Transverse colon (tissue), 4 donors: Measurements from ENCODE around the gene P4HA1. TPM values are rescaled to one million over a fixed set of nuclear protein-coding genes. Genes with fewer than 3 reads are reported as not detected.
"Not testable (repeated sequence)": the region's sequence is repeated elsewhere in the genome, so short reads cannot be mapped to it uniquely, and the experiment has no call there.

Experiments used
- DNase-seq: peaks from one replicate; pipeline ENCODE4 v3.0.0-alpha.2; 2019
- H3K27ac ChIP-seq, 4 donors: fragments of 200-600 bp; sonication (generic); 2 replicates each; pipeline ENCODE4 v1.5.1; 2016 to 2018; ENCODE audit warnings: inconsistent platforms in 4 of 4
- H3K27me3 ChIP-seq: fragments of 200-600 bp; sonication (generic); 2 replicates; pipeline ENCODE4 v1.5.1; 2017; ENCODE audit warnings: inconsistent platforms
- H3K36me3 ChIP-seq, 4 donors: fragments of 200-600 bp; sonication (generic); 2 replicates each; pipeline ENCODE4 v1.5.1; 2017 to 2019; ENCODE audit warnings: inconsistent platforms in 4 of 4
- H3K4me1 ChIP-seq, 4 donors: fragments of 200-600 bp; sonication (generic); 2 replicates each; pipeline ENCODE4 v1.5.1; 2017 to 2020; ENCODE audit warnings: inconsistent platforms in 4 of 4
- H3K4me3 ChIP-seq, 4 donors: fragments of 200-600 bp; sonication (generic); 1 replicate in 1 of 4; 2 replicates in 3 of 4; pipeline versions ENCODE4 v1.5.1 to v1.6.1; 2017 to 2019; ENCODE audit warnings: inconsistent platforms in 4 of 4
- H3K9me3 ChIP-seq, 2 donors: fragments of 200-600 bp; sonication (generic); 2 replicates each; pipeline ENCODE4 v1.5.1; 2017 to 2019; ENCODE audit warnings: inconsistent platforms in 2 of 2
- EP300 ChIP-seq: sonication (generic); formaldehyde crosslinking; IDR thresholded peaks from one replicate; pipeline ENCODE4 v1.6.1; 2017; ENCODE audit warnings: antibody characterized with exemption, low read depth
- POLR2A ChIP-seq: fragments of 450-650 bp; IDR thresholded peaks from one replicate; pipeline ENCODE4 v1.6.1; 2016; ENCODE audit warnings: antibody characterized with exemption, mild to moderate bottlenecking, moderate library complexity
- POLR2AphosphoS5 ChIP-seq, 3 donors: sonication (generic); formaldehyde crosslinking; IDR thresholded peaks; one replicate each; pipeline ENCODE4 v1.6.1; 2016; ENCODE audit warnings: antibody characterized with exemption in 3 of 3
- WGBS, 2 donors: methylation state at CpG; one replicate each; pipeline ENCODE4 v1.1.5; 2018; ENCODE audit warnings: low coverage in 1 of 2; 5-methylcytosine and 5-hydroxymethylcytosine counted together
- in situ Hi-C, 4 donors: fragments of 200-750 bp; cut with MboI; loops; one replicate each; pipeline versions ENCODE4 v1.15.0 to v1.15.1; 2017; ENCODE audit warnings: low sequenced_read_pairs in 3 of 4, low pct_ligation_motif_present in 1 of 4, low pct_unique_long_range_greater_than_20kb in 1 of 4
- intact Hi-C: fragments of 100-400 bp; cut with DNase I; formaldehyde crosslinking; loops from one replicate; pipeline ENCODE4 v1.15.1; 2023; ENCODE audit warnings: low total_unique reads
- total RNA-seq, 4 donors: library from RNA; depleted of rRNA; stranded (reverse); fragments of >200 nt; gene quantifications; one replicate each; pipeline ENCODE4 v1.1.0, GENCODE V29; 2016
- TF ChIP-seq, protein P1 (sequence below), 5 experiments: fragments of 200-600 bp in 3 of 5; fragments of 450-650 bp in 2 of 5; sonication (generic) in 3 of 5; IDR thresholded peaks; 1 replicate in 2 of 5; 2 replicates in 3 of 5; pipeline ENCODE4 v1.5.1; 2016 to 2017; ENCODE audit warnings: antibody characterized with exemption in 5 of 5, inconsistent platforms in 3 of 5, mild to moderate bottlenecking in 2 of 5, moderate library complexity in 1 of 5

P4HA1 gene
- total RNA-seq, 4 donors from 2014 or later, result 10.5 to 28.6 (median 14.4) TPM

- H3K27me3 ChIP-seq, H3K4me3 ChIP-seq, H3K4me1 ChIP-seq, H3K36me3 ChIP-seq, H3K9me3 ChIP-seq, intact Hi-C loops, H3K27ac ChIP-seq, DNase-seq, in situ Hi-C loops: not testable (repeated sequence)
- WGBS, 2 donors, result 94% methylated on average over 4 of the region's 4 CpGs; no CpG with 5 or more reads in 1 of the 2 donors
Observed at GRCh38 chr10:72984618-72985017, 112.0 kb downstream of the P4HA1 start.

- H3K9me3 ChIP-seq, result peaks cover 14 to 19% of the 10 kb centered on the region in 2 donors
- WGBS, 2 donors, result 91% methylated on average over 2 of the region's 2 CpGs; no CpG with 5 or more reads in 1 of the 2 donors
- DNase-seq, result no peak
- no peaks in the 10 kb centered on the region for H3K27me3 ChIP-seq
- intact Hi-C loops, result no loop called here
- H3K4me3 ChIP-seq, result no peak overlapping the region
- H3K4me1 ChIP-seq, result no peaks in the 10 kb centered on the region
- no peak for TF ChIP-seq POLR2A
- no peak for TF ChIP-seq EP300
- TF ChIP-seq POLR2AphosphoS5 (IDR thresholded peaks at IDR 0.05), result no peak
- TF ChIP-seq, protein P1, sequence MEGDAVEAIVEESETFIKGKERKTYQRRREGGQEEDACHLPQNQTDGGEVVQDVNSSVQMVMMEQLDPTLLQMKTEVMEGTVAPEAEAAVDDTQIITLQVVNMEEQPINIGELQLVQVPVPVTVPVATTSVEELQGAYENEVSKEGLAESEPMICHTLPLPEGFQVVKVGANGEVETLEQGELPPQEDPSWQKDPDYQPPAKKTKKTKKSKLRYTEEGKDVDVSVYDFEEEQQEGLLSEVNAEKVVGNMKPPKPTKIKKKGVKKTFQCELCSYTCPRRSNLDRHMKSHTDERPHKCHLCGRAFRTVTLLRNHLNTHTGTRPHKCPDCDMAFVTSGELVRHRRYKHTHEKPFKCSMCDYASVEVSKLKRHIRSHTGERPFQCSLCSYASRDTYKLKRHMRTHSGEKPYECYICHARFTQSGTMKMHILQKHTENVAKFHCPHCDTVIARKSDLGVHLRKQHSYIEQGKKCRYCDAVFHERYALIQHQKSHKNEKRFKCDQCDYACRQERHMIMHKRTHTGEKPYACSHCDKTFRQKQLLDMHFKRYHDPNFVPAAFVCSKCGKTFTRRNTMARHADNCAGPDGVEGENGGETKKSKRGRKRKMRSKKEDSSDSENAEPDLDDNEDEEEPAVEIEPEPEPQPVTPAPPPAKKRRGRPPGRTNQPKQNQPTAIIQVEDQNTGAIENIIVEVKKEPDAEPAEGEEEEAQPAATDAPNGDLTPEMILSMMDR (IDR thresholded peaks at IDR 0.05), result no peak
- no peaks in the 10 kb centered on the region for H3K36me3 ChIP-seq
- no peak overlapping the region for H3K27ac ChIP-seq
- in situ Hi-C loops, result no loop called here
Observed at GRCh38 chr10:72981882-72982529, 114.7 kb downstream of the P4HA1 start.

DNA sequence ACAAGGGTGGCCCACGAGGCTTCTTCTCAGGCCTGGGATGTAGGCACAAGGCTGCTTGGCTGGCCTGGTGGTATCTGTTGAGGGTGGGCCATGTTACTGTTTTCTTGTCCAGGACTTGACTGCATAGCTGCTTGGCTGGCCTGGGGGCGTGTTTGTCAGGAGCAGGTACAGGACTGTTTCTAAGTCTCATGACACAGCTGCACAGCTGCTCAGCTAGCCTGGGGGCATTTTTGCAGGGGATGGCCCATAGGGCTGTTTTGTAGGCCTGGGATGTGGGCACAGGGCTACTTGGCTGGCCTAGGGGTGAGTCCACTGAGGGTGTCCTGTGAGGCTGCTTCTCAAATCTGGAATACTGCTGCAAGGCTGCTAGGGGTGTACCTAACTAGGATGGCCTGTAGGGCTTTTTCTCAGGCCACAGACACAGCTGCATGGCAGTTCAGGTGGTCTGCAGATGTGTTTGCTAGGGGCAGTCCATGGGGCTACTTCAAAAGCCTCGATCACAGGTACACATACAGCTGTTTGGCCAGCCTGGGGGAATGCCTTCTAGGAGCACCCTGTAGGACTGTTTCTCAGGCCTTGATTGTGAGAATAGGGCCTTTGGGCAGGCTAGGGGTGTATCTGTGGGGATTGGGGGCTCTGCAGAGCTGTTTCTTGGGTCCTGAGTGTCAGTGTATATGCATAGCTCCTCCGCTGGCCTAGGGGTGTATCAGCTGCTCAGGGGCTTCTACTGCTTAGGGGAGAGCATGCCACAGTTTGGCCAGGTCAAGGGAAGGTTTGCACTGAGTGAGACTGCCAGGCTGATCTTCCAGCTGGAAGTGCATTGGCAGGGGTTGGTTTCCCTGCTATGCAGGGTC is 115.4 kb downstream of the P4HA1 start:
- Histone ChIP-seq H3K27me3 (no peaks in the 10 kb centered on the region), H3K4me3 (no peak overlapping the region), H3K9me3 (peaks cover 22 to 27% of the 10 kb centered on the region in 2 donors), H3K4me1 (no peaks in the 10 kb centered on the region), H3K36me3 (no peaks in the 10 kb centered on the region), H3K27ac (no peak overlapping the region)
- WGBS, 2 donors, result 88% methylated on average over 3 of the region's 4 CpGs; no CpG with 5 or more reads in 1 of the 2 donors
- intact Hi-C loops (no loop called here), in situ Hi-C loops (no loop called here)
- no peak for DNase-seq
- no peak for TF ChIP-seq POLR2A
- TF ChIP-seq, protein P1 (IDR thresholded peaks at IDR 0.05), result no peak
- TF ChIP-seq EP300, result no peak
- TF ChIP-seq POLR2AphosphoS5 (IDR thresholded peaks at IDR 0.05), result no peak

GRCh38 chr10:72980348-72980747 is 116.3 kb downstream of the P4HA1 start:
- no peak overlapping the region for H3K4me3 ChIP-seq
- in situ Hi-C loops (no loop called here), intact Hi-C loops (no loop called here)
- H3K27me3 ChIP-seq, result no peaks in the 10 kb centered on the region
- no peak overlapping the region for H3K27ac ChIP-seq
- no peak for DNase-seq
- H3K4me1 ChIP-seq, result no peaks in the 10 kb centered on the region
- WGBS, 2 donors, result 97% methylated on average over 2 of the region's 2 CpGs; no CpG with 5 or more reads in 1 of the 2 donors
- TF ChIP-seq EP300 (no peak), POLR2AphosphoS5 (IDR thresholded peaks at IDR 0.05) (no peak)
- H3K36me3 ChIP-seq, result no peaks in the 10 kb centered on the region
- H3K9me3 ChIP-seq, result peaks cover 27 to 28% of the 10 kb centered on the region in 2 donors

DNA sequence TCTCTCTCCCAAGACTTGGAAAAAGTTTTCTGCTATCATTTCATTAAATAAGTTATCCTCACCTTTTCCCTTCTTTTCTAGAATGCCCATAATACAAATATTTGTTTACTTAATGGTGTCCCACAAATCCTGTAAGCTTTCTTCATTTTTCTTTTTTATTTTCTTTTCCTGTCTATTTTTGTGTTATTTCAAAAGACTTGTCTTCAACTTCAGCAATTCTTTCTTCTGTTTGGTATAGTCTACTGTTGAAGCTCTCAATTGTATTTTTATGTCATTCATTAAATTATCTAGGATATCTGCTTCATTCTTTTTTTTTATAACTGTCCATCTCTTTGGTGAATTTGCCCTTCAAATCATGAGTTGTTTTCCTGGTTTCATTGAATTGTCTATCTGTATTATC is 117.0 kb downstream of the P4HA1 start:
- no peak for DNase-seq
- in situ Hi-C loops (no loop called here), intact Hi-C loops (no loop called here)
- H3K9me3 ChIP-seq, result peaks cover 27 to 30% of the 10 kb centered on the region in 2 donors
- H3K36me3 ChIP-seq, result no peaks in the 10 kb centered on the region
- H3K27ac ChIP-seq, result no peak overlapping the region
- H3K27me3 ChIP-seq, result no peaks in the 10 kb centered on the region
- no peak for TF ChIP-seq POLR2A
- no peaks in the 10 kb centered on the region for H3K4me1 ChIP-seq
- H3K4me3 ChIP-seq, result no peak overlapping the region
